Breast epithelium (tissue), 3 donors: ENCODE measurements around the gene GRB2.

Experiments used
- CTCF ChIP-seq, 3 donors: fragments of 450-650 bp; IDR thresholded peaks; one replicate each; pipeline ENCODE4 v1.5.1; 2016 to 2017; ENCODE audit warnings: antibody characterized with exemption in 3 of 3, mild to moderate bottlenecking in 3 of 3, moderate library complexity in 3 of 3
- POLR2A ChIP-seq: fragments of 450-650 bp; IDR thresholded peaks from one replicate; pipeline ENCODE4 v1.6.1; 2016; ENCODE audit warnings: antibody characterized with exemption, mild to moderate bottlenecking, moderate library complexity

- TF ChIP-seq CTCF (IDR thresholded peaks at IDR 0.05) (no peak), POLR2A (no peak)
Observed at GRCh38 chr17:75321506-75321905, 84.0 kb downstream of the GRB2 start.
